Erythroblast (primary cell): ENCODE measurements around the gene CLTB.

ENCODE experiments used
- DNase-seq, 2 experiments: peaks; one replicate each; lab custom pipeline; 2025; lab: John Stamatoyannopoulos, UW
- GATA1 ChIP-seq: IDR thresholded peaks from 2 replicates; pipeline ENCODE4 v1.6.1; 2011; ENCODE audit warnings: low read depth, mild to moderate bottlenecking, control low read depth, low read length, moderate library complexity
- POLR2A ChIP-seq: IDR thresholded peaks from 2 replicates; pipeline ENCODE4 v1.6.1; 2011; ENCODE audit warnings: mild to moderate bottlenecking, low read length

The CLTB gene

GRCh38 chr5:176441921-176442323 lies 25.6 kb upstream of the CLTB start:
- TF ChIP-seq GATA1 (no peak), POLR2A (no peak)

GRCh38 chr5:176440927-176441706 lies 24.8 kb upstream of the CLTB start:
- no peak for DNase-seq
- TF ChIP-seq POLR2A (no peak), GATA1 (no peak)

More at GRCh38 chr5:176441921-176442323, 25.6 kb upstream of the CLTB start:
- DNase-seq, result no peak

GRCh38 chr5:176438959-176439757 lies 22.8 kb upstream of the CLTB start:
- TF ChIP-seq GATA1 (no peak), POLR2A (no peak)

GRCh38 chr5:176436656-176437055 lies 20.3 kb upstream of the CLTB start:
- DNase-seq, result no peak
- TF ChIP-seq GATA1, result no peak
- no peak for TF ChIP-seq POLR2A

More at GRCh38 chr5:176438959-176439757, 22.8 kb upstream of the CLTB start:
- DNase-seq, result no peak

GRCh38 chr5:176432707-176433106 lies 16.4 kb upstream of the CLTB start:
- no peak for DNase-seq
- TF ChIP-seq GATA1 (no peak), POLR2A (no peak)

GRCh38 chr5:176429972-176430371 lies 13.6 kb upstream of the CLTB start:
- DNase-seq, result no peak
- TF ChIP-seq GATA1 (no peak), POLR2A (no peak)

GRCh38 chr5:176427971-176428370 lies 11.6 kb upstream of the CLTB start:
- no peak for DNase-seq
- no peak for TF ChIP-seq POLR2A
- TF ChIP-seq GATA1, result no peak

GRCh38 chr5:176426876-176427275 lies 10.5 kb upstream of the CLTB start:
- DNase-seq, result no peak
- TF ChIP-seq POLR2A (no peak), GATA1 (no peak)

- no peak for DNase-seq
- TF ChIP-seq POLR2A, result no peak
- TF ChIP-seq GATA1, result no peak
These were observed 9.5 kb upstream of the CLTB start for GRCh38 chr5:176425791-176426190.

GRCh38 chr5:176425138-176425537 lies 8.8 kb upstream of the CLTB start:
- TF ChIP-seq GATA1 (no peak), POLR2A (no peak)
- no peak for DNase-seq

- DNase-seq, result no peak
- TF ChIP-seq GATA1, result no peak
- TF ChIP-seq POLR2A, result no peak
These were observed 7.8 kb upstream of the CLTB start for GRCh38 chr5:176424181-176424580.

- DNase-seq, result no peak
- TF ChIP-seq POLR2A (no peak), GATA1 (no peak)
These were observed 4.7 kb upstream of the CLTB start for GRCh38 chr5:176420972-176421544.

GRCh38 chr5:176420086-176420485 lies 3.7 kb upstream of the CLTB start:
- DNase-seq, result no peak
- no peak for TF ChIP-seq POLR2A
- TF ChIP-seq GATA1, result no peak

GRCh38 chr5:176418251-176418650 lies 1.9 kb upstream of the CLTB start:
- no peak for DNase-seq
- TF ChIP-seq GATA1, result no peak
- no peak for TF ChIP-seq POLR2A

- TF ChIP-seq GATA1 (no peak), POLR2A (no peak)
- no peak for DNase-seq
These were observed 626 bp upstream of the CLTB start for GRCh38 chr5:176416965-176417364.
